Measurements from ENCODE around the gene SETD7.

The SETD7 gene

GRCh38 chr4:139594591-139595185, 38.7 kb upstream of the SETD7 start:
- TF ChIP-seq, protein P1, sequence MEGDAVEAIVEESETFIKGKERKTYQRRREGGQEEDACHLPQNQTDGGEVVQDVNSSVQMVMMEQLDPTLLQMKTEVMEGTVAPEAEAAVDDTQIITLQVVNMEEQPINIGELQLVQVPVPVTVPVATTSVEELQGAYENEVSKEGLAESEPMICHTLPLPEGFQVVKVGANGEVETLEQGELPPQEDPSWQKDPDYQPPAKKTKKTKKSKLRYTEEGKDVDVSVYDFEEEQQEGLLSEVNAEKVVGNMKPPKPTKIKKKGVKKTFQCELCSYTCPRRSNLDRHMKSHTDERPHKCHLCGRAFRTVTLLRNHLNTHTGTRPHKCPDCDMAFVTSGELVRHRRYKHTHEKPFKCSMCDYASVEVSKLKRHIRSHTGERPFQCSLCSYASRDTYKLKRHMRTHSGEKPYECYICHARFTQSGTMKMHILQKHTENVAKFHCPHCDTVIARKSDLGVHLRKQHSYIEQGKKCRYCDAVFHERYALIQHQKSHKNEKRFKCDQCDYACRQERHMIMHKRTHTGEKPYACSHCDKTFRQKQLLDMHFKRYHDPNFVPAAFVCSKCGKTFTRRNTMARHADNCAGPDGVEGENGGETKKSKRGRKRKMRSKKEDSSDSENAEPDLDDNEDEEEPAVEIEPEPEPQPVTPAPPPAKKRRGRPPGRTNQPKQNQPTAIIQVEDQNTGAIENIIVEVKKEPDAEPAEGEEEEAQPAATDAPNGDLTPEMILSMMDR (IDR thresholded peaks at IDR 0.05; ENCODE audit: insufficient read depth, low read length, poor library complexity, severe bottlenecking) = no peak
- no peak for TF ChIP-seq EZH2phosphoT487 (conservative IDR thresholded peaks at IDR 0.05; ENCODE audit: low read length)
- no peaks in the 10 kb centered on the region for H3K79me2 ChIP-seq (ENCODE audit: insufficient read depth, low read length)
- no peaks in the 10 kb centered on the region for H3K9me3 ChIP-seq (ENCODE audit: insufficient read depth, low read length)
- H3K9ac ChIP-seq (ENCODE audit: low read length) = no peak overlapping the region
- H3K4me3 ChIP-seq (ENCODE audit: insufficient read depth, low read length, poor library complexity, severe bottlenecking) = no peak overlapping the region
- no peak overlapping the region for H2AFZ ChIP-seq (ENCODE audit: low read depth, low read length, severe bottlenecking)
- H3K27me3 ChIP-seq (ENCODE audit: low read length) = no peaks in the 10 kb centered on the region
- no peaks in the 10 kb centered on the region for H4K20me1 ChIP-seq (ENCODE audit: low read depth, low read length)
- no peaks in the 10 kb centered on the region for H3K9me2 ChIP-seq (replicated peaks; ENCODE audit: insufficient read depth, low read length)
- H3K27ac ChIP-seq (ENCODE audit: low read depth, low read length) = no peak overlapping the region
- H3K36me3 ChIP-seq (ENCODE audit: low read length) = no peaks in the 10 kb centered on the region
- H3F3A ChIP-seq (ENCODE audit: insufficient read depth) = no peaks in the 10 kb centered on the region
- H3K4me2 ChIP-seq (ENCODE audit: low read depth, low read length, poor library complexity, severe bottlenecking) = no peak overlapping the region

- no peaks in the 10 kb centered on the region for H3K27me3 ChIP-seq (ENCODE audit: low read length)
- H3K79me2 ChIP-seq (ENCODE audit: insufficient read depth, low read length) = no peaks in the 10 kb centered on the region
- H2AFZ ChIP-seq (ENCODE audit: low read depth, low read length, severe bottlenecking) = no peak overlapping the region
- H3K4me3 ChIP-seq (ENCODE audit: insufficient read depth, low read length, poor library complexity, severe bottlenecking) = no peak overlapping the region
- H3K9ac ChIP-seq (ENCODE audit: low read length) = no peak overlapping the region
- no peak overlapping the region for H3K27ac ChIP-seq (ENCODE audit: low read depth, low read length)
- H3K9me3 ChIP-seq (ENCODE audit: insufficient read depth, low read length) = no peaks in the 10 kb centered on the region
- H3F3A ChIP-seq (ENCODE audit: insufficient read depth) = no peaks in the 10 kb centered on the region
- H3K36me3 ChIP-seq (ENCODE audit: low read length) = no peaks in the 10 kb centered on the region
- H4K20me1 ChIP-seq (ENCODE audit: low read depth, low read length) = no peaks in the 10 kb centered on the region
- TF ChIP-seq, protein P1 (IDR thresholded peaks at IDR 0.05; ENCODE audit: insufficient read depth, low read length, poor library complexity, severe bottlenecking) = no peak
- no peak for TF ChIP-seq EZH2phosphoT487 (conservative IDR thresholded peaks at IDR 0.05; ENCODE audit: low read length)
- H3K4me2 ChIP-seq (ENCODE audit: low read depth, low read length, poor library complexity, severe bottlenecking) = no peak overlapping the region
- no peaks in the 10 kb centered on the region for H3K9me2 ChIP-seq (replicated peaks; ENCODE audit: insufficient read depth, low read length)
Measured at GRCh38 chr4:139593091-139593564, 37.1 kb upstream of the SETD7 start.

- no peaks in the 10 kb centered on the region for H3K9me2 ChIP-seq (replicated peaks; ENCODE audit: insufficient read depth, low read length)
- no peaks in the 10 kb centered on the region for H3K9me3 ChIP-seq (ENCODE audit: insufficient read depth, low read length)
- no peaks in the 10 kb centered on the region for H3K36me3 ChIP-seq (ENCODE audit: low read length)
- no peaks in the 10 kb centered on the region for H3K27me3 ChIP-seq (ENCODE audit: low read length)
- H3K79me2 ChIP-seq (ENCODE audit: insufficient read depth, low read length) = no peaks in the 10 kb centered on the region
- H3K9ac ChIP-seq (ENCODE audit: low read length) = no peak overlapping the region
- H3K4me2 ChIP-seq (ENCODE audit: low read depth, low read length, poor library complexity, severe bottlenecking) = no peak overlapping the region
- no peaks in the 10 kb centered on the region for H4K20me1 ChIP-seq (ENCODE audit: low read depth, low read length)
- no peaks in the 10 kb centered on the region for H3F3A ChIP-seq (ENCODE audit: insufficient read depth)
- no peak overlapping the region for H2AFZ ChIP-seq (ENCODE audit: low read depth, low read length, severe bottlenecking)
- H3K27ac ChIP-seq (ENCODE audit: low read depth, low read length) = no peak overlapping the region
- H3K4me3 ChIP-seq (ENCODE audit: insufficient read depth, low read length, poor library complexity, severe bottlenecking) = no peak overlapping the region
- TF ChIP-seq, protein P1 (IDR thresholded peaks at IDR 0.05; ENCODE audit: insufficient read depth, low read length, poor library complexity, severe bottlenecking) = no peak
Measured at GRCh38 chr4:139589336-139590018, 33.5 kb upstream of the SETD7 start.

Measured in SU-DHL-6 (cell line).